ENCODE measurements around the gene HOXB6. TPM values are rescaled to one million over a fixed set of nuclear protein-coding genes. Genes with fewer than 3 reads are reported as not detected.

The HOXB6 gene
- total and polyA plus RNA-seq, 7 donors, result 0.66 to 3.3 (median 1.2) TPM

GRCh38 chr17:48558057-48558830 is 46.5 kb downstream of the HOXB6 start:
- intact Hi-C loops (cut with DNase I), result no loop called here
- H3K4me1 ChIP-seq, result peaks cover 6% of the 10 kb centered on the region

GRCh38 chr17:48556576-48557401 is 48.0 kb downstream of the HOXB6 start:
- no peak for TF ChIP-seq CTCF (IDR thresholded peaks at IDR 0.05)
- H3K4me1 ChIP-seq, result peaks cover 6% of the 10 kb centered on the region
- no peaks in the 10 kb centered on the region for H3K9me3 ChIP-seq
- H3K4me3 ChIP-seq, result no peak overlapping the region
- H3K36me3 ChIP-seq (ENCODE audit: insufficient read depth in 1 of 2, low read depth in 1 of 2), result no peaks in the 10 kb centered on the region
- H3K27ac ChIP-seq, result peak overlapping the region; percentile 50
- ATAC-seq, result no peak
- intact Hi-C loops (cut with DNase I), result no loop called here
- no peak for DNase-seq
- H3K27me3 ChIP-seq (ENCODE audit: insufficient read depth in 3 of 3, low read length in 2 of 3), result peaks cover 0 to 3% (median 0%) of the 10 kb centered on the region in 3 donors
- 73 to 76% (median 74%) methylated on average over 7 of the region's 7 CpGs for WGBS, 3 donors

More at GRCh38 chr17:48558057-48558830, 46.5 kb downstream of the HOXB6 start:
- DNase-seq (no peak), ATAC-seq (no peak)
- no peaks in the 10 kb centered on the region for H3K36me3 ChIP-seq (ENCODE audit: insufficient read depth in 1 of 2, low read depth in 1 of 2)
- H3K27ac ChIP-seq, result no peak overlapping the region
- H3K4me3 ChIP-seq, result no peak overlapping the region
- H3K27me3 ChIP-seq (ENCODE audit: insufficient read depth in 3 of 3, low read length in 2 of 3), result peaks cover 0 to 6% (median 3%) of the 10 kb centered on the region in 3 donors
- WGBS, 3 donors, result 84 to 91% (median 89%) methylated on average over 13 of the region's 13 CpGs
- H3K9me3 ChIP-seq, result no peaks in the 10 kb centered on the region
- TF ChIP-seq CTCF (IDR thresholded peaks at IDR 0.05), result no peak

- peak overlapping the region; percentile 64 for H3K4me3 ChIP-seq
- intact Hi-C loops (cut with DNase I), result no loop called here
- DNase-seq, result no peak
- H3K27me3 ChIP-seq (ENCODE audit: insufficient read depth in 3 of 3, low read length in 2 of 3), result peaks cover 0 to 3% (median 2%) of the 10 kb centered on the region in 3 donors
- no peak for ATAC-seq
- H3K4me1 ChIP-seq, result peaks cover 6% of the 10 kb centered on the region
- TF ChIP-seq CTCF (IDR thresholded peaks at IDR 0.05), result no peak
- H3K9me3 ChIP-seq, result no peaks in the 10 kb centered on the region
- WGBS, 3 donors, result 88 to 93% (median 90%) methylated on average over 5 of the region's 5 CpGs
- H3K27ac ChIP-seq, result no peak overlapping the region
- no peaks in the 10 kb centered on the region for H3K36me3 ChIP-seq (ENCODE audit: insufficient read depth in 1 of 2, low read depth in 1 of 2)
Observed at GRCh38 chr17:48556229-48556575, 48.6 kb downstream of the HOXB6 start.

GRCh38 chr17:48555258-48556228 is 49.2 kb downstream of the HOXB6 start:
- Histone ChIP-seq H3K27ac (peak overlapping the region; percentile 73), H3K9me3 (no peaks in the 10 kb centered on the region), H3K27me3 (ENCODE audit: insufficient read depth in 3 of 3, low read length in 2 of 3) (peaks cover 0 to 6% (median 2%) of the 10 kb centered on the region in 3 donors), H3K4me1 (peaks cover 6% of the 10 kb centered on the region), H3K36me3 (ENCODE audit: insufficient read depth in 1 of 2, low read depth in 1 of 2) (peaks cover 0 to 3% of the 10 kb centered on the region in 2 donors), H3K4me3 (peak overlapping the region; percentile 64)
- DNase-seq (no peak), ATAC-seq (peak; percentile 60 to 81 (median 78))
- intact Hi-C loops (cut with DNase I), result no loop called here
- TF ChIP-seq CTCF (IDR thresholded peaks at IDR 0.05), result no peak
- 21 to 26% (median 24%) methylated on average over 30 to 36 of the region's 36 CpGs for WGBS, 3 donors

All from psoas muscle (tissue), 8 donors.